Testis (tissue), 2 donors: ENCODE measurements around the gene YBEY.

ENCODE experiments used
- CTCF ChIP-seq, 3 experiments: fragments of 450-650 bp in 2 of 3; fragments of 200-600 bp in 1 of 3; sonication (generic) in 1 of 3; IDR thresholded peaks; one replicate each; pipeline ENCODE4 v1.5.1; 2016 to 2019; ENCODE audit warnings: antibody characterized with exemption in 3 of 3, mild to moderate bottlenecking in 2 of 3, moderate library complexity in 1 of 3
- POLR2A ChIP-seq: fragments of 450-650 bp; IDR thresholded peaks from one replicate; pipeline ENCODE4 v1.6.1; 2017; ENCODE audit warnings: antibody characterized with exemption, mild to moderate bottlenecking, moderate library complexity

DNA sequence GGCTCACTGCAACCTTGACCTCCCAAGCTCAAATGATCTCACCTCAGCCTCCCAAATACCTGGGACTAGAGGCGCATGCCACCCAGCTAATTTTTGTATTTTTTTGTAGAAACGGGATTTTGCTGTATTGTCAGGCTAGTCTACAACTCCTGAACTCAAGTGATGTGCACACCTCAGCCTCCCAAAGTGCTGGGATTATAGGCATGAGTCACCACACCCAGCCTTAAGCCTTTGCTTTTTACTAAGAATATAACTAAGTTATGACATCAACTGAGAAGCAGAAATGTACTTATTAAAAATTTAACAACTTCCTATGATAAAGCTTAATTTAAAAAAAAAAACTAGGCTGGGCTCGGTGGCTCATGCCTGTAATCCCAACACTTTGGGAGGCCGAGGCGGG, 48.7 kb upstream of the YBEY start:
- TF ChIP-seq CTCF (IDR thresholded peaks at IDR 0.05) (no peak), POLR2A (no peak)
